HG02938 (cell line): ENCODE measurements around the gene FAM219A.
"Not testable (repeated sequence)": the region's sequence is repeated elsewhere in the genome, so short reads cannot be mapped to it uniquely, and the experiment has no call there.

Experiments used
- ATAC-seq: cut with Tn5 transposase; IDR thresholded peaks from one replicate; pipeline ENCODE4 v1.9.1; 2021; ENCODE audit warnings: mild to moderate bottlenecking, moderate library complexity; ENCODE audit not compliant: unreplicated experiment

FAM219A gene

GRCh38 chr9:34379334-34380033, 78.9 kb downstream of the FAM219A start:
- peak; percentile 35 for ATAC-seq

DNA sequence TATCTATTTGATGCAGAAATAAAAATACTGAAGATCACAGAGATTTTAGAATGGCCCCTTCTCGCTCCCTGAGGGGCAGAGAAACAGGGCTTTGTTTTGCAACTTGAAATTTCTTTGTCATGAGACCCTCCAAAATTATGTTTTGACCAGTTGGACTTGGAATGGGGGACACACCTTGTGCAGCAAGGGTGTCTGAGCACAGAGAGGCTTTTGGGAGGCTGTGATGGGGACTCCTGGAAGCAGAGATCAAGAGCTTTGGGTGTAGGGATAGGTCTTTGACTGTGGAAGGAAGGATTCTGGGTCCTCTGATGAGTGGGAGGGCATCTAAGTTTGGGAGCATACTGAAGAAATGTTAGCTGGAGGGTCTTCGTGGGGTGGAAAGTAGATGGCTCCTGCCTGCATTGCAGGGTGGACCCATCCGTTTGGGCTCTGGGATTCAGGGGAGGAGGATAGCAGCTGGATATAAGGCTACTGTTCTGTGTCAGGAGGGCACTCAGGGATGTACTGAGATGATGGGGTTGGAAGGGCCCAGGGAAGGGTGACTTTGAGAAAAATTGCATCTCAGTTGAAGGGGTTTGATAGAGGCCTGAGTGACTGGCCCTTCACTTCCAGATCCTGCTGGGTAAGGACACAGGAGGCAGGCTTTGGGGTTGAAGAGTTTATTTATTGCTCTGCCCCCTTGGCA, 79.9 kb downstream of the FAM219A start:
- ATAC-seq: no peak

GRCh38 chr9:34377404-34377746, 81.0 kb downstream of the FAM219A start:
- ATAC-seq: no peak

DNA sequence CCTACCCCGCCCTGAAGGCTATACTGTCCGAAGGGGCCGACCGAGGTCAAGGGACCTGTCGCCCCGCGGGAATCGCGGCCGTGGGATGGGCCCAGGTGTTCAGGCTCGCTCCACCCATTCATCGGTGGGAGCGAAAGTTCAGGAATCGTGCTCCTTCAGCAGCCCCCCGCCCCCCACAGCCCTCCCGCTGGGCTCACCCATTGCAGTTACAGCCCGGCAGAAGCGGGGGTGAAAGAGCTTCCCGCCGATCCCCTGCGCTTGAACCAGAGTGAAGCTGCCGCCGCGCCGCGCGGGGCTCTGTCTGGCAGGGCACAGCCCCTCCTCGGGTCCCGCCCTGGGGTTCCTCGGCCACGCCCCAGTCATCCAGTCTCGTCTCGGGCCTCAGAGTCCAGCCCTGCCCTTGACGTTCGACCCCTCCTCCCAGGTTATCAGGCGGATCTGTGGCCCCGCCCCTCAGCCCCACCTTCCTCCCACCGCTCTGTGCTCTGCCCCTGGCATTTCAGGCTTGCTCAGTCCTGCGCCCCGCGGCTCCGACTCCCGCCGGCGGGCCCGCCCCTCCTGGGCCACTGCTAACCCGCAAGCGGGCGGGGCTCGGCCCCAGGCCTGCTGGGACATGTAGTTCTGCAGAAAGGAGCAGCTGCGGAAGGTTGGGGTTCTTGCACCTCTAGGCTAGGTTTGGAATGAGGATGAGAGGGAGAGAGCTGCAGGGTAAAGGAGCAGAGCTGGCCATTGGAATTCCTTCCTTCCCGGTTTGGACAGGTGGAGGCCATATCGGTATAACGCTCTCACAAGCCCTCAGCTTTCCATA, 81.6 kb downstream of the FAM219A start, which contains the start of gene MYORG:
MYORG (minus strand) TSS at position 303 of the 808 bp plus-strand sequence. CDS start 3,955 bp downstream, outside the sequence.
- peak; percentile 78 for ATAC-seq

DNA sequence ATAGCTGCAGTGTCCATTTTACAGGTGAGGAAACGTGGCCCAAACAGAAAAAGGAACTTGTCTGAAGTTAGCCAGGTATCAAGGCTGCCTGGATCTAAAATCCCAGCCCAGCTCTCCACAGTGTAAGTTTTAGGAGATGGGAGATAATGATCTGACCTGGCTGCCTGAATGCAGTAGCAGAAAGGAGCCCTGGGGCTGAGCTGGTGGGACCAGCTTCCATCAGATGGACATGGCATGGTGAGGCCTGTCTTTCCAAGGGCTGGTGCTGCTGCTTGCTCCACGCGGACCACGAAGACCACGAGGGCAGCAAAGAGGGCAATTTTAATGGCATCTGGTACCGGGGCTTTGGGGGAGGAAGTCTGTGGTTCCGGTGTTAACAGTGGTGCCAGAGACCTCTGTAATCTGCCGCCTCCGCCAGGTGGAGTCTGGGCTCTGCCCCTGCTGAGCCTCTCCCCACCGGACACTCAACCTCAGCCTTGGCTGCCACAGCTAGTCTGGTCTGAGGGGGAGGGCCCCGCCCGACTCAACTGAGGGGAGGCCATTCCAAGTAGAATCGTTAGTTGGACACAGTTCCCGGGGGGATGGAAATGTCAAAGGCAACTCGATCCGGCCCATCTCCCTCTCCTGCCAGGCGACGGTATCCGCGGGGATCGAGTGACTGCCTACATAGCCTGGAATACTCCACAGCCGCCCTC, 82.3 kb downstream of the FAM219A start:
- ATAC-seq: no peak

GRCh38 chr9:34374905-34375552, 83.3 kb downstream of the FAM219A start:
- ATAC-seq: no peak

DNA sequence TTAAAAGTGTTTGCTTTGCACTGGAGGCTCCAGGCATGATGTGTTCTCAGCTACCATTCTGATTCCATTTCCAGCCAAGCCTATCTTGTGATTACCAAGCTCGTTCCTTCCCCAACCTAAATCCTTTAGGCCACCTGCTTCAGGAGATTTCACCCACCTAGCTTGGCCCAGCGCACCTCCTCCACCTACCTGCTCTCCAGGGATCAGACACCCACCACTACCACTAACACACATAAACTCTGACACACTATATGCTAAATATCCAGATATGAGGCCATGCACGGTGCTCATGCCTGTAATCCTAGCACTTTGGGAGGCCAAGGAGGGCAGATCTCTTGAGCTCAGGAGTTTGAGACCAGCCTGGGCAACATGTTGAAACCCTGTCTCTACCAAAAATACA, 84.0 kb downstream of the FAM219A start:
- no peak for ATAC-seq

- no peak for ATAC-seq
Measured at GRCh38 chr9:34373749-34374148, 84.6 kb downstream of the FAM219A start.

DNA sequence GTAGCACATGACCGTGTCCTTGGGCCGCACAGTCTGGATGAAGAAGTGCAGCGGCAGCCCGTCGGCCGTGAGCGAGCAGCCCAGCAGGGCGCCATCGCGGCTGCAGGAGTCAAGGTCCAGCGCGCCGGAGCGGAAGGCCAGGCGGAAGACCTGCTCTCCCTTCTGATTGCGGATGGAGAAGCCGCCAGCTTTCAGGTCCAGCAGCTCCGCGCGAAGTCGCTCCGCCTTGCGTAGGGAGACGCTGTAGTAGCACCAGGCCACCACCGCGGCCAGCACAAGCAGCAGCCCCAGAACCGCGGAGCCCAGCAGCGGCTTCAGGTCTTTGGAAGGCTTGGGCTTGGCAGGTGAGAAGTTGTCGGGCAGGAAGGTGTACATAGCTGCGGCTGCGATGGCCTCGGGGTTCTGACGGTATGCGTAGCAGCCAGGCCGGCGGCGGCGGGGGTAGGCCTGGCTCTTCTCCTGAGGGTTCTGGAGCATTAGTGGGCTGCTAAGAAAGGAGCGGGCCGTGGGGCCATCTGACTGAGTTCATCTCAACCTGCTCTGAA, 85.8 kb downstream of the FAM219A start:
- no peak for ATAC-seq

DNA sequence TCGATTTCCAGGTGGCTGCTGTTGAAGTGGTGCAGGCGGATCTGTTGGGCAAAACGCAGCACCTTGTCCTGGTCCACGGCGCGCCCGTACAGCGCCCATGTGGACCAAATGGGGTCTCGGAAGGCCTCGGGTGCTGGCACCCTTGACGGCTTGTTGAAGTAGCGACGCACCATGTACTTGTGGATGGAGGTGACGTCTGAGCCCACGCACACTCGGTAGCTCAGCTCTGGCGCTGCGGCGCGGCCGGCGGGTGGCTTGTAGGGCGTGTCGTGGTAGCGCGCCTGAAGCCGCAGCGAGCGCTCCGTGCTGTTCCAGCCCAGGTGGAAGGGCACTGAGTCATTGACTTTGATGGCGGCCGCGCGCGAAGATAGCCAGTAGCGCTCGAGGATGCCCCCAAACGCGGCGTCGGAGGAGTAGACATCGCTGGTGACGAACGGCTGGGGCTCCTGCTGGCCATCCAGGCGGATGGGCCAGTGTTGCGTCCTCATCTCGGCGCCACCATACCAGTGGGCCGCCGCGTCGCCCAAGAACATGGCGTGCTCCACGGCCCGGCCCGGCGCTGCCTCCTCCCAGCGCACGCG, 86.4 kb downstream of the FAM219A start:
- no peak for ATAC-seq

GRCh38 chr9:34370970-34371880, 87.1 kb downstream of the FAM219A start:
- ATAC-seq: no peak

DNA sequence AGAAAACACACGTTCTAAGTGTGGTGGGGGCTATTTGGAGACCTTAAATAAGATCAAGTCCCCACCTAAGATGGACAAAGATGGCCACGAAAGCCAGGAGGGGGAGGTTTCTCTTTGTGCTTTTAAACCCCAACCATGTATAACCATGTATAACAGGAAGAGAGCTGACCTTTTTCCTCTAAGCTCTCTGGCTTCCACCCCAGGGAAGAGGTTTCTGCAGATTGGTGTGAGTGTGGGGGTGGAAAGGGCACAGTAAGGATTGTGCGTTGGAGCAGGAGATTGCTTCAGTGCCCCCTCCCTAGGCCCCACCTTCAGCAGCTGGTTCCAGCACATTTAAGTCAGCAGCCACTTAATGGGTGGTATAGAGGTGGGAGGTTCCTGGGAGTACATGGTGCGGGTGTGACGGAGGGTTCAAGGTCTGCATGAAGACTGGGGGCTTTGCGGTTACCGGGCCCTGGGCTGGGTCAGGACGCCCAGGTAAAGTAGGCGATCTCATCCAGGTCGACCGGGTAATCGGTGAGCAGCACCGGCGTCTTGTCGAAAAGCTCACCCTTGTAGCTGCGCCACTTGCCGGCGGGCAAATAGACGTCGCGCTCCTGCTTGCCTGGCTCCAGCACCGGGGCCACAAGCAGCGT, 87.9 kb downstream of the FAM219A start:
- ATAC-seq: no peak

DNA sequence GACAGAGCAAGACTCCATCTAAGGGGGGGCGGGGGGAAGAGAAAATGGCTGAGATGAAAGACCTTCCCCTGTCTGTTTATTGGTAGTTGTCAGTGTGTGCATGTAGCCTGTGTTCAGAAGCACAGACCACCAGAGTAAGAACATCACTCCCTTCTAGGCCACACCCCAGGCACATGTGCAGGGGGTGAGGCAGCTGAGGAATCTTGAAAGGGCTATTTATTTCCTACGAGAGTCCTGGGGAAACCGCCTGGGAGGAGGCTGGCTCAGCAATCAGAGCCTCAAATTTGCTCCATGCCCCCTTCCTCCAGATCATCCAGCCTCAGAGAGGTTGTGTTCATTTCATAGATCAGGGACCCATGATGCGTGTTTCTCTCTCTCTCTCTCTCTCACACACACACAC, 88.7 kb downstream of the FAM219A start:
- ATAC-seq: no peak

GRCh38 chr9:34368796-34369195, 89.6 kb downstream of the FAM219A start:
- not testable (repeated sequence) for ATAC-seq

- ATAC-seq: not testable (repeated sequence)
Measured at GRCh38 chr9:34367751-34368410, 90.5 kb downstream of the FAM219A start.

DNA sequence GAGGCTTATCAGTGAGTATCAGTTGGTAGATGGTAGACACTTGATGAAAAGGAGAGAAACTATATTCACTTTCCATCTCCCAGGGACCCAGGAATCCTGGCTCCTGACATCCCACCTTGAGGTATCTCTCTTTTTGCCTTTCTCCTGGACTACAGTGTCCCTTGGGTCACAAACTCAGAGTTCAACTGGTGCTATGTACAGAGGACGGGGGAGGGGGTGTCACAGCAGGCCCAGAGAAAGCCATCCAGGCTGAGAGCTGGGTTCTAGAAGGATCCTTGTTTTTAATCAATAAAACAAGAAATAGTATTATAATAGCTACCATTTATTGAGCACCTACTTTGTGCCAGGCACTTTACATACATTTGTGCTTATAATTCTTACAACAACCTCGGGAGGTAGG, 92.0 kb downstream of the FAM219A start:
- ATAC-seq: no peak

DNA sequence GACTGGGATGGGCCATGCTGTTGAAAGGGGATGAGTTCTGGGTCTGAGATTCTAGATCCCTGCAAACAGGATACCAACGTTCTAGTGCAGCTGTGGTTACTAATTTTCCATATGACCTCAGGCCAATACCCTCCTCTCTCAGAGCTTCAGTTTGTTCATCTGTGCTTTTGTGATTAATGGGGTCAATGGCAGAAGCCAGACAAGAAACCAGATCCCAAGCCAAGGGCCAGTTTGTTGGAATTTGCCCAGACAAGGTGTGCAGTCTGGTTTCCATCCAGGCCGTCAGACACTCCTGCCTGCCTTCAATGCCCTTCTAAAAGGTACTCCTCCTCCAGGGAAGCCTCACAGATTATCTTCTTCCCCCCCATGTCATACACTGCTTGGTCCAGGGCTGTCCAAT, 93.1 kb downstream of the FAM219A start:
- ATAC-seq: no peak
